Duodenal mucosa (tissue), 2 donors: ENCODE measurements around the gene USP48.

Source experiments
- H3K27ac ChIP-seq: one replicate; pipeline ENCODE4 v1.7.0; 2013; ENCODE audit warnings: low read depth, low read length
- H3K27me3 ChIP-seq, 2 donors: one replicate each; pipeline ENCODE4 v1.7.0; 2013; ENCODE audit warnings: low read length in 2 of 2, control low read depth in 1 of 2; ENCODE audit not compliant: insufficient read depth in 2 of 2, control insufficient read depth in 1 of 2
- H3K36me3 ChIP-seq, 2 donors: one replicate each; pipeline ENCODE4 v1.7.0; 2013; ENCODE audit warnings: low read length in 2 of 2, control low read depth in 1 of 2; ENCODE audit not compliant: insufficient read depth in 2 of 2, control insufficient read depth in 1 of 2
- H3K4me1 ChIP-seq, 2 donors: one replicate each; pipeline ENCODE4 v1.7.0; 2013; ENCODE audit warnings: low read length in 2 of 2, control low read depth in 1 of 2; ENCODE audit not compliant: insufficient read depth in 2 of 2, control insufficient read depth in 1 of 2
- H3K4me3 ChIP-seq, 2 donors: one replicate each; pipeline ENCODE4 v1.7.0; 2013; ENCODE audit warnings: low read length in 2 of 2, low read depth in 1 of 2
- H3K9ac ChIP-seq, 2 donors: one replicate each; pipeline ENCODE4 v1.7.0; 2013; ENCODE audit warnings: low read length in 2 of 2, low read depth in 1 of 2
- H3K9me3 ChIP-seq, 2 donors: one replicate each; pipeline ENCODE4 v1.7.0; 2013; ENCODE audit warnings: low read length in 2 of 2, control low read depth in 1 of 2; ENCODE audit not compliant: control insufficient read depth in 1 of 2

The USP48 gene

DNA sequence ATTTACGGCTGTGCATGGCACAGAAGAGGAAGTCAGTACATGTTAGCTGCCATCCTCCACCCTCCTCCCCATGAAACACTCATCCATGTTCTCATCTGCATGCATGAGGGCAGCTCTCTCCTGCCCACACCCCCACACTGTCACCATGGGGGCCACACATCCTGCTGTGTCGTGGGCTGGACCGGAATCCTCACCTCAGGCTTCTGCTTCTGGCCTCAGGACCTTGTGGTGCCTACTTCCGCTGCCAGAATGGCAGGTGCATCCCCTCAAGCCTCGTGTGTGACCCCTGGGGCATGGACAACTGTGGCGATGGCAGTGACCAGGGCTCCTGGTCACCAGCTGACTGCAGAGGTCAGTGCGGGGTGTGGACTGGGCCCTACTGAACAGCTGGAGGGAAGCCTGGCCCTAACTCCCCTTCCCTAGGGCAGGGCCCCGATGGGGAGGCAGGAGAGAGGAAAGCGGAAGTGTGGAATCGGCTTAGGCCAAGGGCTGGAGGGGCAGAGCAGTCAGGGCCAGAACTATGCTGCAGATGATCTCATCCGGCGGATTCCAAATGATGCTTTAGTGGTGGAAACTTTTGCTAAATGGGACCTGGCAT, 32.9 kb upstream of the USP48 start:
- H3K9me3 ChIP-seq: no peaks in the 10 kb centered on the region
- H3K27me3 ChIP-seq: peaks cover 0 to 3% of the 10 kb centered on the region in 2 donors
- no peak overlapping the region for H3K9ac ChIP-seq
- H3K27ac ChIP-seq: no peak overlapping the region
- H3K4me1 ChIP-seq: peaks cover 8 to 14% of the 10 kb centered on the region in 2 donors
- no peaks in the 10 kb centered on the region for H3K36me3 ChIP-seq
- H3K4me3 ChIP-seq: no peak overlapping the region

DNA sequence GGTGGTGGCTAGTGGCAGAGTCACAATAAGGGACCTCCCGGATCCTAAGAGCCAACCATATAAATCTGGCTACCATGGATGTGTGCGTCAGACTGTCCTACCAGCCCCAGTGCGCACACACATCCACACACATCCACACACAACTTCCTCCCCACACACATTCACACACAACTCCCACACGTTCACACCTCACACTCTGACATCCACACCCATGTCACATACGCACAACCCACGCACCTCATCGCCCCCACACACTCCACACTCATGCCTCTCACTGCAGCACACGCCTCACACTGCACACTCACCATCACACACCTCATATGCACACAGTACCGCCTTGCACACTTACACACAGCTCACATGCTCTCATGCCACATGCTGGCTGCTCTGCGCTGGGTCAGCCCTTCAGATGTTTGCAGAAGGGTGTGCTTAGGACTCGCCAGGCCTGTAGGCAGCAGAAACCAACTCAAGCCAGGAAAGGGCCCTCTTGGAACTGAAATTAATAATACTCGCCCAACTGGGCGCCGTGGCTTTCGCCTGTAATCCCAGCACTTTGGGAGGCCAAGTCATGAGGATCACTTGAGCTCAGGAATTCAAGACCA, 32.1 kb upstream of the USP48 start:
- Histone ChIP-seq H3K9me3 (no peaks in the 10 kb centered on the region), H3K27me3 (peaks cover 0 to 3% of the 10 kb centered on the region in 2 donors), H3K9ac (no peak overlapping the region), H3K27ac (no peak overlapping the region), H3K36me3 (no peaks in the 10 kb centered on the region), H3K4me3 (no peak overlapping the region), H3K4me1 (peaks cover 8 to 14% of the 10 kb centered on the region in 2 donors)

DNA sequence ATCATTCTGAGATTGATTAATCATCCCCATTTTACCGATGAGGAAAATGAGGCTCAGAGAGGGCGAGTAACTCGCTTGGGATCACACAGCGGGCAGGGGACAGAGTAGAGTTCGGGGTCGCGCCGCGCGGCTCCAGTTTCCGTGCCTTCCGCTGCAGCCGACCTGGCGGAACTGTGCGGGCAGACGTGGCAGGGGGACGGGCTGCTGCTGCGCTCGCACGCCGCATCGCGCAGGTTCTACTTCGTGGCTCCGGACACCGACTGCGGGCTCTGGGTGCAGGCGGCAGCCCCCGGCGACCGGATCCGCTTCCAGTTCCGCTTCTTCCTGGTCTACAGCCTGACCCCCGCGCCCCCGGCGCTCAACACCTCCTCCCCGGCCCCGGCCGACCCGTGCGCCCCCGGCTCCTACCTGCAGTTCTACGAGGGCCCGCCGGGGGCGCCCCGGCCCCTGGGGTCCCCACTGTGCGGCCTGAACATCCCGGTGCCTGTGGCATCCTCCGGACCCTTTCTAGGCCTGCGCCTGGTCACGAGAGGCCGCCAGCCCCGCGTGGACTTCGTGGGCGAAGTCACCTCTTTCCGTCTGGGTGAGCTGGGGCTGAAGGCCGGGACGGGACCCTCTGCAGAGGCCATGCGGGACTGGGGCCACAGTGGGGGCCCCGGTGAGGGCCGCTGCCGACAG, 31.4 kb upstream of the USP48 start:
- Histone ChIP-seq H3K9ac (peak overlapping the region; percentile 18 to 30), H3K27me3 (peaks cover 0 to 3% of the 10 kb centered on the region in 2 donors)

DNA sequence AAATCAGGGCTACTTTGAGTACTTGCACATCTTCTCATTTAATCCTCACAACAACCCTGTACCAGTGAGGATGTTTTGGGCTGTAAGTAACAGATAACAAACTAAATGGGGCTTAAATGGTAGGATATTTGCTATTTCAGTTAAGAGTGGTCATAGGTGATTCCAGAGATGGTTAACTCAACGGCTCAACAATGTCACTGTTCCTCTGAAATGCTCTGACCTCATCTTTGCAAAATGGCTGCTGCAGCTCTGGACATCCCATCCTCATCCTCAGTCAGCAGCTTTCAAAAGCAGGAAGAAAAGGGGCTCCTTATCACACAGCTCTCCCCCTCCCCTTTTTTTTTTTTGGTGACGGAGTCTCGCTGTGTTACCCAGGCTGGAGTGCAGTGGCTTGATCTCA, 30.6 kb upstream of the USP48 start:
- Histone ChIP-seq H3K9ac (no peak overlapping the region), H3K4me1 (peaks cover 7 to 14% of the 10 kb centered on the region in 2 donors), H3K27me3 (peaks cover 0 to 3% of the 10 kb centered on the region in 2 donors), H3K36me3 (no peaks in the 10 kb centered on the region), H3K27ac (no peak overlapping the region), H3K9me3 (no peaks in the 10 kb centered on the region), H3K4me3 (no peak overlapping the region)

More for the DNA sequence above, 31.4 kb upstream of the USP48 start:
- Histone ChIP-seq H3K27ac (no peak overlapping the region), H3K9me3 (no peaks in the 10 kb centered on the region), H3K36me3 (no peaks in the 10 kb centered on the region), H3K4me1 (peaks cover 8 to 14% of the 10 kb centered on the region in 2 donors), H3K4me3 (peak overlapping the region; percentile 54 to 60)

DNA sequence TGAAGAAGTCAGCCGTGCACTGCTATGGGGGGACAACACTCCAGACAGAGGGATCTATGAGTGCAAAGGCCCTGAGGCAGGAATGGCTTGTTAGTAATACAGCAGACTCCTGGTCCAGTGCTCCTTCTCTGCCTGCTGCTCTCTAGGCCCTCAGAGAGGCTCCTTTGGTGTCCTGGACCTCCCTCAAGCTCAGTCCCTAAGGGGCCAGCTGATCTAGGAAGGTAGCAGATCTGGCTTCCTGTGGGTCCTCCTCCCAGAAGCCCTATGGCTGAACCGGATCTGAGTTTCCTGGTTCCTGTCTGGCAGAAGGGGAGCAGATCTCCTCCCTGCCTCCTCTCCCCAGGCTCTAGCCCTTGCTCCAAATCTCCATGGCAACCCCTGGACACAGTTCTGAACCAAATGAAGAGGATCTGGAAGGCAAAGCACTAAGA, 28.9 kb upstream of the USP48 start, which contains the start of gene LDLRAD2:
LDLRAD2 (plus strand) TSS at position 391 of the 431 bp plus-strand sequence. CDS start 187 bp downstream, outside the sequence.
- H3K27ac ChIP-seq: no peak within 1 kb of the TSS
- H3K36me3 ChIP-seq: no peaks in the 10 kb centered on the region
- peaks cover 3 to 9% of the 10 kb centered on the region in 2 donors for H3K4me1 ChIP-seq
- H3K27me3 ChIP-seq: peaks cover 0 to 3% of the 10 kb centered on the region in 2 donors
- no peak within 1 kb of the TSS for H3K9ac ChIP-seq
- H3K9me3 ChIP-seq: no peaks in the 10 kb centered on the region
- H3K4me3 ChIP-seq: no peak within 1 kb of the TSS

DNA sequence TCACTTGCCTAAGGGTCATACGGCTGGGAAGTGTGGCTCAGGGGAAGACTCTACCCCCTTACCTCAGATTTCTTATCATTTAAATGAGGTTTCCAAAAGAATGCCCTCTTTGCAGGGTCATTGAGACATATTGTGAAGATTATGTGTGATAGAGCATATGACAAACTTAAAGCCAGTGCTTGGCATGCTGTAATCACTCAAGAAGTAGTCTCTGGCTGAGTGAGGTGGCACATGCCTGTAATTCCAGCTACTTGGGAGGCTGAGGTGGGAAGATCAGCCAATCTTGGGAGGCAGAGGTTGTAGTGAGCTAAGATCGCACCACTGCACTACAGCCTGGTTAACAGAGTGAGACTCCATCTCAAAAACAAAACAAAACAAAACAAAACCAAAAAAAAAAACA, 21.6 kb upstream of the USP48 start:
- Histone ChIP-seq H3K27me3 (no peaks in the 10 kb centered on the region), H3K27ac (no peak overlapping the region), H3K9ac (no peak overlapping the region), H3K9me3 (no peaks in the 10 kb centered on the region), H3K4me3 (no peak overlapping the region), H3K36me3 (no peaks in the 10 kb centered on the region), H3K4me1 (no peaks in the 10 kb centered on the region)

DNA sequence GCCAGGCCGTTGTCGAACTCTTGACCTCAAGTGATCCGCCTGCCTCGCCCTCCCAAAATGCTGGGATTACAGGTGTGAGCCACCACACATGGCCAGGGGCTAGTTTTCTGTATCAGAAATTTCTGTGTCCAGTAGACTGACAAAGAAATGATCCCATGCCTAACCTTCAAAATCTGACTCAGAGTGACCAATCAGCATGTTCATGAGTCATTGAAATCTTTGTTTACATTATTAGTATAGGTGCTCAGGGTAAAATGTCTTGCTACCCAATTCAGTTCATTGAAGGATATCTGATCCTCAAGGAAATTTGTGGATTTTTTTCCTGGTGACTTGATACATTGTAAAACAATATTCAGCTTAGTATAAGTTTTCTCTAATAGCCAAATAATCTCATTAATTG, 18.2 kb upstream of the USP48 start:
- Histone ChIP-seq H3K27ac (no peak overlapping the region), H3K4me1 (no peaks in the 10 kb centered on the region), H3K9me3 (no peaks in the 10 kb centered on the region), H3K9ac (no peak overlapping the region), H3K36me3 (no peaks in the 10 kb centered on the region), H3K4me3 (no peak overlapping the region), H3K27me3 (no peaks in the 10 kb centered on the region)

DNA sequence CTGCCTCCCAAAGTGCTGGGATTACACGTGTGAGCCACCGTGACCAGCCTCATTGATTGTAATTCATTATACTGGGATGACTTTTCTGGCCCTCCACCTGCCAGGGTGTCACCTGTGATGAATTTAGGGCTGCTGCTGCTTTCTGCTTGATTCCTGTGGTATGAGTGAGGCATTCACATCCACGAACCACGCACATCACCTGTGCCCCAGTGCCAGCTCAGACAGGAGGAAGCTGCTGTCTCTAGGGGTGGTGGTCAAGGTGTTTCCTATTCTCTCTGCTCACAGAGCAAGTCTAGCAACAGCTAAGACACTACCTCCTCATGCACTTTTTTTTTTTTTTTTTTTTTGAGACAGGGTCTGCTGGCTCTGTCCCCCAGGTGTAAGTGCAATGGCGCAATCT, 16.8 kb upstream of the USP48 start:
- Histone ChIP-seq H3K27ac (no peak overlapping the region), H3K4me3 (no peak overlapping the region), H3K36me3 (no peaks in the 10 kb centered on the region), H3K4me1 (no peaks in the 10 kb centered on the region), H3K9me3 (peaks cover 5 to 6% of the 10 kb centered on the region in 2 donors), H3K27me3 (no peaks in the 10 kb centered on the region), H3K9ac (no peak overlapping the region)

DNA sequence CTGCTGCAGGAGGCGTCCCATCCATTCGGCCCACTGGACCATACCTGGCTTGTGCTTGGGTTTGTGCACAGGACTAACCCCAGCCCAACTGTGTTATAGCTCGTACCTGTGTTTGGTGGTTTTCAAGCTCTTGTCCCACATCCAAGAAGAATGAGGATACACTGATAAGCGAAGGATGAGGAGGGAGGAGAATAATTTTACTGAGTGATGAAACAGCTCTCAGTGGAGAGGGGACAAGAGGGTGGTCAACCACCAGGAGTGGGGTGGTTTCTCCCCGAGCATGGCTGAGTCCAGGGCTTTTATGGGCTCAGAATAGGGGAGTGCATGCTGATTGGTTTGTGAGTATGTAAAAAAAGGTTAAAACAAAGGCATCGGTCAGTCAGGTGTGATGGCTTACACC, 12.1 kb upstream of the USP48 start:
- H3K9me3 ChIP-seq: peaks cover 6 to 7% of the 10 kb centered on the region in 2 donors
- no peaks in the 10 kb centered on the region for H3K36me3 ChIP-seq
- no peaks in the 10 kb centered on the region for H3K4me1 ChIP-seq
- H3K27me3 ChIP-seq: no peaks in the 10 kb centered on the region
- H3K4me3 ChIP-seq: no peak overlapping the region
- H3K9ac ChIP-seq: no peak overlapping the region
- H3K27ac ChIP-seq: no peak overlapping the region

DNA sequence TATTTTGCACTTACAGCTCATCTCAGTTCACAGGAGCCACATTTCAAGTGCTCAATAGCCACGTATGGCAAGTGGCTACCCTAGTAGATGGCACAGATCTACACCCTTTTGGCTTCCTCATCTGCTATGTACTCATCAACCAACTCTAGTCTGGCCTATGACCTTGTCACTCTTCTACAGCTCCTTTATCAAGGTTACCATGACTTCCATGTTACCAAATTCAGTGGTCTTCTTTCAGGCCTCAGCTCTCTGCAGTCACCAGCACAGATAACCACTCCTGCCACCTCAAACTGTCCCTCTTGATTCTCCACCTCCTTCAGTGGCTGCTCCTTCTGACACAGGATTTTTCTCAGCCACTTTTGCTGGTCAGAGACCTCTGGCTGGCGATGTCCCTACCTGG, 11.7 kb upstream of the USP48 start:
- Histone ChIP-seq H3K36me3 (no peaks in the 10 kb centered on the region), H3K27me3 (no peaks in the 10 kb centered on the region), H3K9ac (no peak overlapping the region), H3K9me3 (peaks cover 6 to 7% of the 10 kb centered on the region in 2 donors), H3K4me1 (no peaks in the 10 kb centered on the region), H3K4me3 (no peak overlapping the region), H3K27ac (no peak overlapping the region)
